SJCRH30 (cell line): ENCODE measurements around the gene TM2D1. TPM values are rescaled to one million over a fixed set of nuclear protein-coding genes. Genes with fewer than 3 reads are reported as not detected.

Experiments used
- DNase-seq, 2 experiments: peaks; one replicate each; pipeline ENCODE4 v3.0.0-alpha.2; 2015 to 2020
- H3K27ac ChIP-seq: fragments of 250-450 bp; sonication (Bioruptor Pico); 2 replicates; pipeline ENCODE4 v1.5.1; 2020; ENCODE audit warnings: mild to moderate bottlenecking, moderate library complexity
- H3K27me3 ChIP-seq: fragments of 250-450 bp; sonication (Bioruptor Pico); 2 replicates; pipeline ENCODE4 v1.5.1; 2020; ENCODE audit warnings: mild to moderate bottlenecking, moderate library complexity
- H3K36me3 ChIP-seq: fragments of 250-450 bp; sonication (Bioruptor Pico); 2 replicates; pipeline ENCODE4 v1.5.1; 2020; ENCODE audit warnings: mild to moderate bottlenecking, moderate library complexity
- H3K4me1 ChIP-seq: fragments of 250-450 bp; sonication (Bioruptor Pico); 2 replicates; pipeline ENCODE4 v1.5.1; 2020; ENCODE audit warnings: mild to moderate bottlenecking, moderate library complexity
- H3K4me3 ChIP-seq: fragments of 250-450 bp; sonication (Bioruptor Pico); 2 replicates; pipeline ENCODE4 v1.5.1; 2020; ENCODE audit warnings: mild to moderate bottlenecking, moderate library complexity
- H3K9me3 ChIP-seq: fragments of 250-450 bp; sonication (Bioruptor Pico); replicated peaks from 2 replicates; pipeline ENCODE4 v1.5.1; 2020; ENCODE audit warnings: mild to moderate bottlenecking, moderate library complexity
- total RNA-seq: library from RNA; depleted of rRNA; stranded (reverse); fragments of >200 nt; shearing (Covaris generic); gene quantifications from 2 replicates; pipeline ENCODE4 v1.2.3, GENCODE V29; 2014

The TM2D1 gene
- total RNA-seq, 1 experiment from 2014 or later: 55.7 TPM

DNA sequence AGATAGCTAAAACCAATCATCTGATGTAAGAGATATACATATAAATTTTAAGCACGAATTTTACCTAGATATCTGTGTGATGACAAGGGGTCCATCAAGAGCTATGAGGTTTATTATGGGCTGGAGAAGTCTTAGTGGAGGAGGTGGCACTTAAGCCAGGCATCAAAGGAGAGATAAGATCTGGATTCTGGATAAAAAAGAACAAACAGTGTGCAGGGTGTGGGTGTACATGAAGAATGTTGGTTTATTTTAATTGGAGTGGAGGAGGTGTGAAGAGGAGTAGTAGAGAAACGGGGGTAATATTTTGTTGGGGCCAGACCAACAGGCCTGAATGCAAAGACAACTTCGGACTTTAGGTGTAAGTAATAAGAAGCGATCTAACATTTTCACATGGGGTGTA, 80.6 kb downstream of the TM2D1 start:
- Histone ChIP-seq H3K27ac (no peak overlapping the region), H3K27me3 (no peaks in the 10 kb centered on the region), H3K4me3 (no peak overlapping the region), H3K36me3 (no peaks in the 10 kb centered on the region), H3K4me1 (peaks cover 11% of the 10 kb centered on the region), H3K9me3 (no peaks in the 10 kb centered on the region)
- DNase-seq: no peak

DNA sequence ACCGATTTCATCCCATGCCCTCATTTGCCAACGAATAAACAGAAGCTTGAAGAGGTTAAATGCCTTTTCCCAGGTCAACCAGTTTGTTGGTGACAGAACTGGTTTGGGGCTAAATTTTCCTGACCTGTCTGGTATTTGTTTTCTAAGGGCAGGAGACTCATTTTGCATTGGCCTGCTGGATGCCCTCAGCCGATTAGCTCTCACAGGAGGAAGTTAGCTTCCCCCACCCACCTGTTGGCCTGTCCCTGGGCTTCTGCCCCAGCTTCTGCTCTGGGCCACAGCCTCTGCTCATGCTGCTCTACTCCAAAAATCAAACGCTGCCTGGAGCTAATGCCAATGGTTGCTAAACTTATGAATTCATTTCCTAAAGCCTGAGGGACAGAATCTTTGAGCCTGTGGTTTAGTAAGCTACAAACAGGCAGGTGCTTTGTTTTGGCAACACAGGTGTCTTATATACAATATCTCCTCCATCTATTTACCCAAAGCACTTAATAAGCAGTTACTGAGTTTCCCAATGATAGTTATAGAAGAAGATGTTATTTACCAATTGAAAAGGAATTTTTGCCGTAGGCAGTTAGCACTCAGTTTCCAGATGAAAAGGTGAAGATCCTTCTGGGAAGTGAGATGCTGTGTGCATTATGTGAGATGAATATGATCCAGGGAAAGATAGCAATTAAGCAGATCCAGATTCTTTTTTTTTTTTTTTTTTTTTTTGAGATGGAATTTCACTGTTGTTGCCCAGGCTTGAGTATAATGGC, 82.3 kb downstream of the TM2D1 start:
- Histone ChIP-seq H3K9me3 (no peaks in the 10 kb centered on the region), H3K36me3 (no peaks in the 10 kb centered on the region)

DNA sequence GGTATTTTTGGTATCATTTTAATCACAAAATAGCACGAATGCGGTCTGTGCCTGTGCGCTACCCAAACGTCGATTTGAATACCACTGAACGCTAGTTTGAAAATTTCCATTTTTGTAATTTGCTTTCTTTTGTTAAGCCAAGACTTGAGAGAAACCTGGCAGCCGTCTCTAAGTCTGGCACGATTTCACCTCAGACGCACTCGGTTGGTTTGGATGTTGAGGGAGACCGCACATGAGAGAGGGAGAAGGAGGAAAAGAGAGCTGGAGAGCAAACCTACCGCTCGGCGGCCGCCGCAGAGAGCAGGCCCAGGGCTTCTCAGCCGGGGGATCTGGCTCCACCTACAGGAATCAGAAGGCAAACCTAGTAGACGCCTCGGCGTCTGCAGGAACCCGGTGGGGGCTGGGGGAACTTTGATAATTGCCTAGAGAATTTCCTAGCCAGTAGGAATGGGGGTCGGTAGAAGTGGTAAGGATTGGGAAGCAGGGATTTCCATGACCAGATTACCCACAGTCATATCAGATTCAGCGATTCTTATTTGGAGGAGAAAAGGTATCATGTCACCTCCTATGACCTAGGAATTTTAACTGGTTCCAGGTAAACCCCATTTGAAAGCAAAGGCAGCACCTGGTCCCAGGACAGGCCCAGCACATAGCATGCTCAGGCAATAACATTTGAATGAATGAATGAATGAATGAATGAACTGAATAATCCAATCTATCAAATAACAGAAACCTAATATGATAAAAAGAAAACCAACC, 83.2 kb downstream of the TM2D1 start:
- no peaks in the 10 kb centered on the region for H3K9me3 ChIP-seq
- H3K27me3 ChIP-seq: no peaks in the 10 kb centered on the region
- H3K4me3 ChIP-seq: no peak overlapping the region
- no peak overlapping the region for H3K27ac ChIP-seq
- DNase-seq: peak; percentile 29 to 35
- peaks cover 11% of the 10 kb centered on the region for H3K4me1 ChIP-seq
- no peaks in the 10 kb centered on the region for H3K36me3 ChIP-seq

More for the DNA sequence above, 82.3 kb downstream of the TM2D1 start:
- H3K4me3 ChIP-seq: no peak overlapping the region
- DNase-seq: no peak
- no peaks in the 10 kb centered on the region for H3K27me3 ChIP-seq
- peaks cover 11% of the 10 kb centered on the region for H3K4me1 ChIP-seq
- no peak overlapping the region for H3K27ac ChIP-seq

DNA sequence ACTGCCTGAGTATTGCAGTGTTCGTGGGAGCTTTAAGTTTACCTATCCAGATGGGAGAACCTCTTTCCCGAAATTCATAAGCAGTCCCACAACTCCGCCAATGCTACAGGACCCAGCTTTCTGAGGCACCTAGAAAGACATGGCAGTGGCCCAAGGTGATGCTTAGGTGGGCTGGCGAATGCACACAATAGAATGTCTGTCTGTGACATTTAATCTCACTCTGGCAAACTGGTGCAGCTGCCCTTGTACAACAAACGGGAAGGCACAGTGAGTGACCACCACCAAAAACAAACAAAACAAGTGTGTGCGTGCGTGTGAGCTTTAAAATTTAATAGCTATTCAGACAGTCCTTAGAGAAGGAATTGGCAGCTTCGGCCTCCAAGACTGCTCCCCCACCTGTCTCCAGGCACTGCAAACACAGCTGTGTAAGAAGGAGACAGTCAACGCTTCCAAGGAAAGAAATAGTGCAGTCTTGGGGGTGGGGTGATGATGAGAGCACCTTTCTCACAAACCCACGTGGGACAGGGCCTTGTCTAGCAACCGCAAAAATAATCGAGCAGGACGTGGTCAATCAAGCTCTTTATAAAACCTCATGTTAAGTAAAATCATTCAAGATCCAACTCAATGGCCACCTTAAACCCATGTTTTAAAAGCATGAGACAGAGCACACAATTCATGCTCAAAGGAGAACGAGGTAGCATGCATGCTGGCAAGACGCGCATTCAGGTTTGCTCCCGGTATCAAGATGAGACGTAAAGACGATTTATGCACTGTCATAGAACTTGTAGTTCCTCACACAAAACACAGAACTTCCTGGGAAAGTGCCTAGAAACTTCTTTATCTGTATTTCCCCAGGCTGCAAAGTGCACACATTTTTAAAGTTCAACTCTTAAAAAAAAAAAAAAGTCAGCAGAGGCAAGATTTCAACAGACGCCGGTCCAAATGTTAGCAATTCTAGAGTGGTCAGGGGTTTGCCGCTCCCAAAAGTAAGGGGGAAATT, 84.1 kb downstream of the TM2D1 start:
- peak; percentile 67 to 83 for DNase-seq
- no peak overlapping the region; the same call in 1 of the 2 replicates for H3K27ac ChIP-seq
- H3K36me3 ChIP-seq: no peaks in the 10 kb centered on the region
- H3K4me1 ChIP-seq: peaks cover 11% of the 10 kb centered on the region
- no peaks in the 10 kb centered on the region for H3K27me3 ChIP-seq
- no peaks in the 10 kb centered on the region for H3K9me3 ChIP-seq
- H3K4me3 ChIP-seq: no peak overlapping the region

DNA sequence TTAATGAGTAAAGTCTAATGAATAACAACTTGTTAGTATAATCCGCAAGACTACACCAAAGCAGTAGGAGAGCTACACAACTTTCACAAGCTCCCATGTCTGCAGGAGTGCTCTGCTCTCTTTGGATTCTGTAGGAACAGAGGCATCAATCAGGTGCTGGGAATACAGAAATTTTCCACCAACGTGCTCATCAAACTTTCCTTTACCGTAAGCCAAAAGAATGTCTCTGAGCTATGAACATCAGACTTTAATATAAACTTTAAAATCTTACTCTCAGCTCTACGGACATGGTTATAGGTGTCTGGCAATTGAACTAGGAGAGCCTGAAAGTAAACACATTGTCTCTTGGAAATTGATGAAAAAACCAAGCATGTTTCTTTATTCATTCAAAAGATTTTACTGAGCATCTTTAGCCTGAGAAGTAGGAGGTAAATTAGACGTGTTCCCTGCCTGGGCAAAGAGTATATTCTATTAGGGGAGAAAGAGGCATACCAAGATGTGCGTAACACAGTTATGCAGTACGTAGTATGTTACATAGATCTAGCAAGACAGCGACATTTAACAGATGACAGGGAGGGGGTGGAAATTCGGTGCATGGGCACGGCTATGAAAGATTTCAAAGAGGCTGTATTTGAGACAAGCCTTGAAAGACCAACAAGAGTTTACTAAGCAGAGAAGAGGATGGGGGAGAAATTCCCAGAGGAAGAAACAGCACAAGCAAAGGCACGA, 85.2 kb downstream of the TM2D1 start:
- Histone ChIP-seq H3K36me3 (no peaks in the 10 kb centered on the region), H3K4me1 (peaks cover 11% of the 10 kb centered on the region), H3K9me3 (no peaks in the 10 kb centered on the region), H3K27ac (no peak overlapping the region), H3K27me3 (no peaks in the 10 kb centered on the region), H3K4me3 (no peak overlapping the region)
- no peak for DNase-seq

DNA sequence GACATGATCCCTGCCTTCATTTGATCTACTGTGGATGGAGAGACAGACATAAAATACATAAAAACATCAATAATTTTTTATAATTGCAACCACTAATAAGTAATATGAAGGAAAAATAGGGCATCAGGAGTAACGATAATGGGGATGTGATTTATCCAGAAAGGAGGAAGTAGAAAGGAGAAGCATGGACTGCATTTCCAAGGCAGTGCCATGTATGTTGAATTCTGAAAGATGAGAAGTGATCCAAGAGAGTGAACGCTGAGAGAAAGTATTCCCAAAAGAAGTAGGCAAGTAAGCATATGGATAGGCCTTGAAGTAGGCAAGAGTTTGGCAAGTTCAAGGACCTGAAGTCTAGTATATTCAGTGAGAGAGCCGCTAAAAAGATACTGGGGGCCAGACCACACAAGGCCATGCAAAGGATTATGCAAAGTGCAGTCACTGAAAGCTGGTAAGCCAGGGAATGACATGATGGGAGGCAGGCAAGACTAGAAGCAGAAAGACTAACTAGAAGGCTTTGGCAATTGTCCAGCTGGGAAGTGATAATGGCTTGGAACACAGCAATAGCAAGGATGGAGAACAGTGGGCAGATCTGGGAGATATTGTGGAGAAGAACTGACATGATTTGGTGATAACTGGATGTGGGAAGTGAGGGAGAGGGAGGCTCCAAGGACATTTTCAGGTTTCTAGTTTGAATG, 85.9 kb downstream of the TM2D1 start:
- Histone ChIP-seq H3K4me1 (peaks cover 11% of the 10 kb centered on the region), H3K27me3 (no peaks in the 10 kb centered on the region), H3K9me3 (no peaks in the 10 kb centered on the region), H3K4me3 (no peak overlapping the region), H3K27ac (no peak overlapping the region), H3K36me3 (no peaks in the 10 kb centered on the region)
- DNase-seq: peak; percentile 10 to 51

DNA sequence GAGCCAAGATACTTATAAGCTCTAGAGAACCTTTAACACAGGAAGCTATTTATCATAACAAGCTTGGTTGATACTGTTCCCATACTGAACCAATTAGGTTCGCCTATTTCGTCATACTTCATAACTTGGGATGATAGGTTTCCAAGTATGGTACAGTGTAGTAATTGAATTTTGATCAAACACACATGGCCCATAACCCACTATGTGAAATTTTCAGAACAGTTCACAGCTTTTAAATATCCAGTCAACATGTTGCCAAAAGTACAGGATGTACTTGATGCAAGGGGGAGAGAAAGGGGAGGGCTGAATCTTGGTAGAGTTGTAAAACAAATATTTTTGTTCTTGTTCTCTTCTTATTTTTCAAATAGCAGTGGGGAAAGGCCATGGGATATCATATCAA, 86.6 kb downstream of the TM2D1 start:
- H3K27ac ChIP-seq: no peak overlapping the region
- H3K4me1 ChIP-seq: peaks cover 11% of the 10 kb centered on the region
- H3K36me3 ChIP-seq: no peaks in the 10 kb centered on the region
- no peak for DNase-seq
- no peaks in the 10 kb centered on the region for H3K9me3 ChIP-seq
- no peak overlapping the region for H3K4me3 ChIP-seq
- H3K27me3 ChIP-seq: no peaks in the 10 kb centered on the region

DNA sequence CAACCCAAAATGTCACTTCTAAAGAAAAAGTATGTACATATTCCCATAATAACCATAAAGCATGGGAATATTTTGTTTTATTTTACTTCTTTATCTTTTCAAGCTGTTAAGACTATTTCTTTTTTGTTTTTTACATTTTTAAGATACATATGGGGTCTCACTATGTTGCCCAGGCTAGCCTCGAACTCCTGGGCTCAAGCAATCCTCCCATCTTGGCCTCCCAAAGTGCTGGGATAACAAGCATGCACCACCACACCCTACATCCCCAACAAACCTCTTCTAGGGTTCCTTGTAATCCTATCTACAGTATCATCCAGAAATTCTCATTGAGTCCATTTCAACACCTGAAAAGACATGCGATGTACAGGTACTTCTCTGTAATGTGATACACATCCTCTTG, 87.5 kb downstream of the TM2D1 start:
- no peaks in the 10 kb centered on the region for H3K27me3 ChIP-seq
- H3K9me3 ChIP-seq: no peaks in the 10 kb centered on the region
- H3K27ac ChIP-seq: no peak overlapping the region
- no peak for DNase-seq
- no peak overlapping the region for H3K4me3 ChIP-seq
- H3K4me1 ChIP-seq: peaks cover 11% of the 10 kb centered on the region
- no peaks in the 10 kb centered on the region for H3K36me3 ChIP-seq

DNA sequence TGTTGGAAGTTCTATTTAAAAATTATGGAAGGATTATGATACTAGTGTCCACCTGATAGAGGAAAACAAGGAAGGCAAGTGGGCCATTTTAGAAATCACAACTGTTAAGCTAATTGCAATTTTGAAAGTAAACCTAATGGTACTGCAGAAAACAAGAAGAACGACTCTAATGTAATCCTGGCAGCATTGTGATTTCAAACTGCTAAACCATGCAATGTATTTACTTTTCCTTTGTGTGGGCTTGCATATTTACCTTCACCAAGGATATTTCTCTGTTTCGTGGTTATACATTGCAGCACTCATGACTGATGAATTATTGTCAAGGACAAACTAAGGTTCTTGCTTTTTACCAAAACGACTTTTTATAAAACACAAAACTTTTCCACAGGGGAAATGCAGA, 88.1 kb downstream of the TM2D1 start:
- Histone ChIP-seq H3K4me3 (no peak overlapping the region), H3K9me3 (no peaks in the 10 kb centered on the region), H3K27me3 (no peaks in the 10 kb centered on the region), H3K36me3 (no peaks in the 10 kb centered on the region), H3K27ac (no peak overlapping the region), H3K4me1 (peaks cover 11% of the 10 kb centered on the region)
- no peak for DNase-seq

DNA sequence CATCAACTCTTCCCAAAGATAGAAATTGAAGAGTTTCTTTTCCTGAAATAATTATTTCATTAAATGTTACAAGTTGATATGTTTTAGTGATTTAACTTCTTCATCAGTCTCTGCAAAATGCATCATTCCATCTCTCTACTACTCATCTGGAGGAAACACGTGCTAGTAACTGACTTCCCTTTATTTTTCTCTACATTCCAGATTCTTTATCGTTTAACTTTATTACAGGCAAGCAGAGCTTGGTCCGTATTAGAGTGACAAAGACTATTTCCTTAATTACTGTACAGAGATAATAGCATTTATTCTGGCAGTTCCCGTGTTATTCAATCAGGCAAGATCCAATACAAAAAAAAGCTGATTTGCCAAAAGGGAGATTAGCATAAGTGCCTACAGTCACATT, 88.6 kb downstream of the TM2D1 start:
- no peak overlapping the region for H3K4me3 ChIP-seq
- H3K27ac ChIP-seq: no peak overlapping the region
- DNase-seq: no peak
- no peaks in the 10 kb centered on the region for H3K9me3 ChIP-seq
- H3K36me3 ChIP-seq: no peaks in the 10 kb centered on the region
- no peaks in the 10 kb centered on the region for H3K27me3 ChIP-seq
- peaks cover 11% of the 10 kb centered on the region for H3K4me1 ChIP-seq

DNA sequence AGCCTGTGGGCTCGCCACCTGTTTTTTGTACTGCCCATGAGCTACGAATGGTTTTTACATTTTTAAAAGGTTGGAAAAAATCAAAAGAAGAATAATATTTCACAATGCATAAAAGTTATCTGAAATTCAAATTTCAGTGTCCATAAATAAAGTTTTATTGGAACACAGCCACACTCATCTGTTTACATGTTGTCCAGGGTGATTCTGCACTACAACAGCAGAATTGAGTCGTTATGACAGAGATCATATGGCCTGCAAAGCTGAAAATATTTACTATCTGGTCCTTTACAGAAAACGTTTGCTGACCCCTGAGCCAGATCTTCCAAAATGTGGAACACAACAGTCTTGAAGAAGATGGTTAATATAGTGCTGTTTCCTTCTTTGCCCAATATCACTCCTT, 89.4 kb downstream of the TM2D1 start:
- Histone ChIP-seq H3K27ac (no peak overlapping the region), H3K4me3 (no peak overlapping the region)
- no peak for DNase-seq

DNA sequence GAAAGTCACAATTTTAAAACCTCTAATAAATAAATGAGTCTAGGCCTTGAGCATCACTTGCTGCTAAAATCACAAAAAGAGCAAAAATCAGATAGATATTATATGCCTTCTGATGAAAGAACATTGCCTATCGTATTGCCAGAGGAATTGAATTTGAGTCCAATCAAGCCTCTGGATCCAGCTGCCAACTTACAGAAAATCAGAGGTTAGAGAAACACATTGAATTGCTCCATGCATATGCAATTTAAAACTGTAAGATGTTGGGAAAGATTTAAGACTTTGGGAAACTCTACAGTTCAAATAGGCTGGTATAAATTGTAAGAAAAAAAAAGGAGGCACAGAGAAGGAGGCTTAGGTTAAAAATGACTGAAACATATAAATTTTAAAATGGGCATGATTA, 93.5 kb downstream of the TM2D1 start:
- Histone ChIP-seq H3K4me1 (no peaks in the 10 kb centered on the region), H3K9me3 (no peaks in the 10 kb centered on the region), H3K27ac (no peak overlapping the region), H3K36me3 (no peaks in the 10 kb centered on the region), H3K4me3 (no peak overlapping the region), H3K27me3 (no peaks in the 10 kb centered on the region)
- no peak for DNase-seq

More for the DNA sequence above, 89.4 kb downstream of the TM2D1 start:
- peaks cover 5% of the 10 kb centered on the region for H3K4me1 ChIP-seq
- no peaks in the 10 kb centered on the region for H3K36me3 ChIP-seq
- no peaks in the 10 kb centered on the region for H3K9me3 ChIP-seq
- H3K27me3 ChIP-seq: no peaks in the 10 kb centered on the region
